GM23248 (cell line): ENCODE data around the gene NR5A2.

Source experiments
- EZH2 ChIP-seq: fragments of 200-600 bp; sonication (generic); IDR thresholded peaks from 2 replicates; pipeline ENCODE4 v1.6.1; 2018; ENCODE audit warnings: antibody characterized with exemption, mild to moderate bottlenecking; ENCODE audit not compliant: insufficient read depth, poor library complexity, severe bottlenecking
- EZH2phosphoT487 ChIP-seq: fragments of 200-600 bp; sonication (generic); IDR thresholded peaks from 2 replicates; pipeline ENCODE4 v1.6.1; 2018; ENCODE audit warnings: antibody characterized with exemption, moderate library complexity, mild to moderate bottlenecking, low read depth; ENCODE audit not compliant: insufficient read depth

DNA sequence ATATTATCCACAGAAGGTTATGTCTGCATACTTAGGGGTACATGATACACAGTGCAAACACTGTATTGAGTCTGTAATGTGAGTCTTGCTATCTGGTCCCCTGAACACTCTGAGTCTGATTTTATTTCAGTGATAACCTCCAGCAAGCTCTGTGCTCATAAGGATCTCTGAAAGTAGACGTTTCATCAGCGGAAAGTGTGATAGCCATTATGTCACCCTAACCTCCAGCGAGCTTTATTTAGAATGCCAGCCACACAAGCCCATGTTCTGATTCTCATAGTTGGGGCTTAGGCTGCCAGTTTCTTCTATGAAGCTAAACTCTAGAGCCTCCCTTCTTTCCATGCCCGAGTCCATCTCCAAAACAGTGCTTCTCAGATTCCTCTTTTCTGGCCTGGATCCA, 3.3 kb downstream of the NR5A2 start:
- TF ChIP-seq EZH2: no peak
- no peak for TF ChIP-seq EZH2phosphoT487
